HEK293T (cell line): ENCODE results near the gene GALNS.

Experiments
- SP1 ChIP-seq: fragments of 450-650 bp; IDR thresholded peaks from 2 replicates; pipeline ENCODE4 v1.6.1; 2017
- ZNF384 ChIP-seq: fragments of 450-650 bp; IDR thresholded peaks from 2 replicates; pipeline ENCODE4 v1.6.1; 2016

DNA sequence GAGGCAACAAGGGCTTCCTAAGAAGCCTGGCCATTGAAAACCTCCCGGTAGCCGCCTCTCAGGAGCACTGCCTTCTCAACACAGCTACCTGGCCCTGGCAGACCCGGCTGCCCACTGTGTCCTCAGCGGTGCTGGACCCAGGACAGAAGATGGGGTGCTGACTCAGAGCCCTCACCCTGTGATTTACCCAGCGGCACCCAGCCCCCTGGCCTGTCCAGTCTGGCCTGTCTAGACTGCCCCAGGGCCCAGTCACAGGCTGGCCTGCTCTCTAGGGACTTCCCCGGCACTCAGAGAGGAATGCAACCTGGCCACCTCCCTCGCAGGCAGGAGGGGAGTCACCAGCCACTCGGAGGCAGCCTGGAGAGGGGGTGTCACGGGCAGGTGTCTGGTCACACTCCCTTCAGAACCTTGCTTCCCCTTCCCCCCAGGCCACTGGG lies 91.8 kb downstream of the GALNS start:
- TF ChIP-seq SP1 (no peak), ZNF384 (no peak)
